Activated T-cell treated with anti-CD3 and anti-CD28 coated beads, Interleukin-2, amount 50 U/mL, for 24 hours (primary cell): Measurements from ENCODE around the gene AGAP1.
A peak's percentile ranks its signal among the peaks of the same experiment; 100 is the strongest.

ENCODE experiments used
- DNase-seq: peaks from one replicate; pipeline ENCODE4 v3.0.0-alpha.2; 2020
- H3K27ac Mint-ChIP-seq: 2 replicates; pipeline ENCODE4 v1.8.0; 2020; ENCODE audit warnings: mild to moderate bottlenecking, mixed read lengths
- H3K27me3 Mint-ChIP-seq: 2 replicates; pipeline ENCODE4 v1.8.0; 2020; ENCODE audit warnings: mixed read lengths
- H3K36me3 Mint-ChIP-seq: 2 replicates; pipeline ENCODE4 v1.8.0; 2020; ENCODE audit warnings: low read depth, mixed read lengths
- H3K4me1 Mint-ChIP-seq: 2 replicates; pipeline ENCODE4 v1.8.0; 2020; ENCODE audit warnings: low read depth, mixed read lengths
- H3K4me3 Mint-ChIP-seq: 2 replicates; pipeline ENCODE4 v1.8.0; 2020; ENCODE audit warnings: mild to moderate bottlenecking, moderate library complexity, mixed read lengths
- H3K9me3 Mint-ChIP-seq: 2 replicates; pipeline ENCODE4 v1.8.0; 2020; ENCODE audit warnings: mixed read lengths

The AGAP1 gene

GRCh38 chr2:236161082-236161462 is 667.2 kb downstream of the AGAP1 start:
- H3K27ac Mint-ChIP-seq = no peak overlapping the region
- H3K4me3 Mint-ChIP-seq = no peak overlapping the region
- no peaks in the 10 kb centered on the region for H3K9me3 Mint-ChIP-seq
- H3K4me1 Mint-ChIP-seq = peaks cover 5% of the 10 kb centered on the region
- peaks cover 80% of the 10 kb centered on the region for H3K27me3 Mint-ChIP-seq
- DNase-seq = no peak
- no peaks in the 10 kb centered on the region for H3K36me3 Mint-ChIP-seq

DNA sequence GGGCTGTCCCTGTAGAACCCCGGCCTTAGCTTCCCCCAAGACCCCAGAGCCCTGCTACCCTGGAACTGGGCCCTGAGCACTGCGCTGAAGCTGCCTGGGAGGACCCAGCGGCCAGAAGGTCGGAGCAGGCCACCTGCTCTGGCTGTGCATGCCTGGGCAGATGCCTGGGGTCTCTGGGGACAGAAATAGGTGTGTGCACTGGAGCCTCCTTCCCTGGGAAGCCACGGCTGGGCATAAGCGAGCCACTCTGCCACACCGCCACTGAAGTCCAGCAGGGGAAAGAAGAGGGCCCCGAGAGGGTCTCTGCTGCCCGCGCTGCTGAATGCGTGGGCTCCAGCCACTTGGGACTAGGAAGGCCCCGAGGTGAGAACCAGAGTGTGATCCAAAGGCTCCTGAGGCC is 667.7 kb downstream of the AGAP1 start:
- DNase-seq = no peak
- Mint-ChIP-seq H3K36me3 (no peaks in the 10 kb centered on the region), H3K9me3 (no peaks in the 10 kb centered on the region), H3K27me3 (peaks cover 81% of the 10 kb centered on the region), H3K4me1 (peaks cover 10% of the 10 kb centered on the region), H3K27ac (no peak overlapping the region), H3K4me3 (no peak overlapping the region)

DNA sequence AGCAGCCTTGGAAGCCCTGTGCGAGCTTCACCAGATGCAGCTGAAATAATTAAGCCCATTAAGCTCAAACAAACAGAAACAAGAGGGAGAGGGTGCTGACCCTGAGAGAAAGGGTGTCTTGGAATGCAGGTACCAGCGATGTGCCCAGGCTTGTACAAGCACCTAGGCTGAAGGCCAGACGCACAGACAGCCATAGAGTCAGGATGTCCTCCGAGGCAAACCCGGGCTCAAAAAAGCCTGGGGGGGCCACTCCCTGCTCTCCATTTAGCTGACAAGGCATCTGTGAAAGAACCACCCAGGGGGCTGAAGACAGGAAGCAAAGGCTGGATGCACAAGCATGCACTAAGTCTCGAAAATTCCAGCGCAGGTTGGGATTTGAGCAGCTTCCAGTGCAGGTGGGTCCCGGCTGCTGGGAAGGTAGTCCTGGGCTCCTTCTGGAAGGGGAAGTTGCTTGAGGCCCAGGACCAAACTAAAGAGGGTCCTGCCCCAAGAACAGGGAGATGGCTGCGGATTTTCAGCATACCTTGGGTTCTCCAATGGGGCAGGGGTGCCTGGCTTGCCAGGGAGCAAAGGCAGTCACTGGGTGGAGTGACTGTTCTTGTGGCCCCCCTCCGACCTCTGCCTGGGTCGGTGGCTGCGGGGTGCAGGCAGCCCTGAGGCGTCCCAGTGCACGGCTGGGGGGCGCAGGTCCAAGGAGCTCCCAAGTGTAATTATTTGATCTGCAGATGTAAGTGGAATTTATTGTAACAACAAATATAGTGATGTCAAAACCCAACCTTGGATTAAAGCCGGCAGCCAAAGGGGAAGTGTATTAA is 668.4 kb downstream of the AGAP1 start:
- H3K4me3 Mint-ChIP-seq = no peak overlapping the region
- no peak overlapping the region for H3K27ac Mint-ChIP-seq
- H3K27me3 Mint-ChIP-seq = peaks cover 79% of the 10 kb centered on the region

GRCh38 chr2:236162882-236163470 is 669.1 kb downstream of the AGAP1 start:
- peaks cover 14% of the 10 kb centered on the region for H3K4me1 Mint-ChIP-seq
- no peak overlapping the region for H3K4me3 Mint-ChIP-seq
- no peak for DNase-seq
- H3K9me3 Mint-ChIP-seq = no peaks in the 10 kb centered on the region
- peaks cover 71% of the 10 kb centered on the region for H3K27me3 Mint-ChIP-seq
- no peaks in the 10 kb centered on the region for H3K36me3 Mint-ChIP-seq
- no peak overlapping the region for H3K27ac Mint-ChIP-seq

More for the DNA sequence above, 668.4 kb downstream of the AGAP1 start:
- no peak for DNase-seq
- Mint-ChIP-seq H3K4me1 (peaks cover 14% of the 10 kb centered on the region), H3K36me3 (no peaks in the 10 kb centered on the region), H3K9me3 (no peaks in the 10 kb centered on the region)

DNA sequence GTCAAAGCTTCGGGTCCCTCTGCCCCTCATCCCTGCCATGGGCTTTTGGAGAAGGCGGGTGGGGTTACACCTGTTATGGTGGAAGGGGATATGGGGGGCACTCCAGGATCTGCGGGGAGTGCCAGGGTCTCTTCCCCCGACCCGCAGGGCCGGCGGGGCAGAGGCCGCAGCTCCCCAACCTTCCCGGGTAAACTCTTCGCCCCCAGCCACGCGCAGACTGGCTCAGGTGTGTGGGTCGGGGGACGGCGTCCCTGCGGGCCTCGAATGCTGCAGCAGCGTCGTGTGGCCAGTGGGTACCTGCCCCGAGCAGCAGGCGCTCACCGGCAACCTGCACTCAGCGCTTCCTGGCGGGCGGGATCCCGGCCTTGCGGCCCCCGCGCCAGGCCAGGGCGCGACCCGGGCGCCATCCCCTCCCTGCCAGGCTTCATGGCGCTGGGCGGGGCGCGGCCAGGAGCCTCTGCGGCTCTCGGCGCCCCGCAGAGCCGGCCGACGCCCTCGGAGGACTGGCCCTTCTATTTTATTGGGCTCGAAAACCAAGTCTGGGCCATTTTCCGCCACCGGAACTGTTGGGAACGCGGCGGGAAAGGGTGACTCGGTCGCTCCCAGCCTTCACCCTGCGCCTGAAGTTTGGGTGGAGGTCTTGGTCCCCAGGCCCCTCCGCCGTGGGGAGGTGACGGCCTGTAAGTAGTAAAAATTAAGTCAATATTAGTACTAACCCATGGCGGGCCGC is 669.8 kb downstream of the AGAP1 start:
- Mint-ChIP-seq H3K4me3 (no peak overlapping the region), H3K9me3 (no peaks in the 10 kb centered on the region), H3K36me3 (no peaks in the 10 kb centered on the region), H3K27me3 (peaks cover 65% of the 10 kb centered on the region), H3K4me1 (peaks cover 14% of the 10 kb centered on the region), H3K27ac (no peak overlapping the region)
- no peak for DNase-seq

DNA sequence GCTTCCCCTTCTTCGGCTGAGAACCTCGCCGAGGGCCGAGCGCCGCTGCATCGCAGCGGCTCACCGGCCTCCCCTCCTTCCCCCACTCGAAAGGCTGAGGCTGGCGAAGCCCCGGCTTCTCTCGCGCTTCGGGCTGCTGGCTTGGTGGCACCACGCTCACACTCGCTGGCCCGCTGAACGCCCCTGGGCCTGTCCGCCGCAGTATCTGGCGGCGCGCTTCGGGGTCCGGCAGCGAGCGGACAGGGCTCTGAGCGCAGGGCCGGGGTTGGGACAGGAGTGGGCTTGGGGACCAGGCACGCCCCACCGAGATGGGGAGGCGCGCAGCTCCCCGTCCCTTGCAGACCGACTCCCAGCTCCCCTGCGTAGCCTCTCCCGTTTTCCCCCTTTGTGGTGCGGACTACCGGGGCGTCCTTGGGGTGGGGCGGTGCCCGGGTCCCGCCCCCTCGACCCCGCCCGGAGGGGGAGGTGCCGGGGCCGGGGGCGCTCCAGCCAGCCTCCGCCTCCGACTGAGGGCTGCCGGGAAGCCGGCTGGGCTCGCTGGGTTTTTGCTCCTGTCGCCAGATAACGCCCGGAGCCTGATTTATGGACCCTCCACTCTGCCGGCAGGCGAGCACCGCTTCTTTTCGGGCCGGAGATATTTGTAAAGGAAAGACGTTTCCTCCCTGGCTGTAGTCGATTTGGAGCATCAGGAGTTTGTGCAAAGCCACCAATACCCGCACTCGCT is 670.5 kb downstream of the AGAP1 start:
- H3K4me3 Mint-ChIP-seq = no peak overlapping the region
- peak overlapping the region; percentile 80 for H3K27ac Mint-ChIP-seq
- H3K36me3 Mint-ChIP-seq = no peaks in the 10 kb centered on the region
- no peaks in the 10 kb centered on the region for H3K9me3 Mint-ChIP-seq
- peaks cover 64% of the 10 kb centered on the region for H3K27me3 Mint-ChIP-seq
- no peak for DNase-seq
- H3K4me1 Mint-ChIP-seq = peaks cover 18% of the 10 kb centered on the region

DNA sequence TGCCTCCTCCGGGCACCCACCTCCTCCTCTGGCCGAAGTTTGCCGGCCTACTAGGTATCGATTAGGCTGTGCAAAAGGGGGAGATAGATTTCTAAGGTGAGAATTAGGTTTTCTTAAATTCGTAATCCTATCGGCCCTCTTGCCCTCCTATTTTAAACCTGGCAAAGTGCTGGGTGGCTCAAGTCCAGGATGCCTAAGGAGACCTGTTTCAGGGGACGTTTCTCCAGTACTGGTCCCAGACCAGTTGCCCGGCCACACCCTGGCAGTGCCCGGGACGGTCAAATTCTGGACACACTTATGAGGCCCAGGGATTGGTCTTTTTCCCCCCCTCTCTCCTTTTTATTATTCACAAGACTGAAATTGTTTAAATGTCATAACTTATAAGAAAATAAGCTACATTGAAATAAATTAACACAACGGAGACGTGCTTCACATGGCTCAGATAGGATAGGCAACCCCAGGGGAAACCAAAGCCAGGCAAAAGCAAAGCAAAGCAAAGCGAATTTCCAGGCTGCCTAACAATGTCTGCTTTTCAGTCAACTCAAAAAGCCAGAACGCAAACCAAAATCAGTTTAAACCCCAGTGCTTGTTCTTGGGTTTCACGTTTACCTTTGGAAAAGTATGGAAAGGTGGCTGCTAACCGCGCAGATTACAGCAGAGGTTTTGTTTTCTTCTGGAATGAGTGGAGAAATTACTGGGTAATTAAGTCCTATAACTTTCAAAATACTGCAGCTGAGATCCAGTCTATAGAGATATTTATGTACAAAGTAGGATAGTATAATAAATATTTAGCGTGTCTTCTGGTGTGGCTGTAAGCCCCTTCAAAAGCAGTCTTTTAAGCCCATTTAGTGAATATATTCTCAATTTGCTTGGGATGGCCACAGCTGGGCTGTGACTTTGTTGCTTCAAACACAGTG is 671.3 kb downstream of the AGAP1 start:
- Mint-ChIP-seq H3K4me1 (peaks cover 21% of the 10 kb centered on the region), H3K4me3 (no peak overlapping the region), H3K9me3 (no peaks in the 10 kb centered on the region), H3K27ac (peak overlapping the region; percentile 80), H3K36me3 (no peaks in the 10 kb centered on the region), H3K27me3 (peaks cover 67% of the 10 kb centered on the region)
- no peak for DNase-seq

DNA sequence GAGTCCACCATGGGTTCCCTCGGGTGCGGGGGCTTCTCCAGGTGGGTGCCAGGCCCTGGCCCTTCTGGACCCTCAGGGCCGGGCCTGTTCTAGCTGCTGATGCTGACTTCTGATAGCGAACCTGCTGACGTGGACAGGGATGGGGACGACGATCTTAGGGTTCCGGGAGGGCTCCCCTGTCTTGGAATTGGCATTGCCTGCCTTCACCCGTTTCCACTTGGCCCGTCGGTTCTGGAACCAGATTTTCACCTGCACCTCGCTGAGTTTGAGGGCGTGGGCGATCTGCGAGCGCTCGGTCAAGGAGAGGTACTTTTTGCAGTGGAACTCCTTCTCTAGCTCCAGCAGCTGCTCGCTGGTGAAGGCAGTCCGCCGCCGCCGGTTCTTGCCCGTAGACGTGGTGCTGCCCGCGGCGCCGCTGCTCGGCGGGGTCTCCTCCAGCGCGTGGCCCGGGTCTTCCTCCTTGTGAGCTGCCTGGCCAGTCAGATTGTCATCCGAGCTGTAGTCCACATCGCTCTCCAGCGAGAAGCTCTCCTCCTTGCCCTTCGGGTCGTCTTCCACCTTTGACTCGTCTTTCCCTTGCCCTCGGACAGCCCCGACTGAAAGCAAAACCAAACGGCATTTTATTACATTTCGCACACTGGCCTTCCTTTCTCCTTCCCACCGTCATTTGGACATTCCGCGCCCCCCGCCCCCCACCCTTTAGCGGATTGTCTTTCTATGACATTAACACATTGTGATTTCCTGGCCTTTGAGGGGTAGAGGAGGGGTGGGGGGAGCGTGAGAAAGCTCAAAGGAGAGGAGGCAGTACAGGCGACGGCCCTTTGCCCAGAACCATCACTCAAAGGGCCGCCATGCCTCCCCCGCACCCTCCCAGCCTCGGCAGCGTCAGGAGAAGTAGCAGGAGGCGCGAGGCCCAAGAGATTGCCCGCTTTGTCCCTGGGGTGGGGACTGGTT is 672.3 kb downstream of the AGAP1 start:
- Mint-ChIP-seq H3K27ac (peak overlapping the region; percentile 75), H3K27me3 (peaks cover 67% of the 10 kb centered on the region), H3K4me3 (peak overlapping the region; percentile 18), H3K4me1 (peaks cover 21% of the 10 kb centered on the region), H3K36me3 (no peaks in the 10 kb centered on the region), H3K9me3 (no peaks in the 10 kb centered on the region)
- DNase-seq = no peak

DNA sequence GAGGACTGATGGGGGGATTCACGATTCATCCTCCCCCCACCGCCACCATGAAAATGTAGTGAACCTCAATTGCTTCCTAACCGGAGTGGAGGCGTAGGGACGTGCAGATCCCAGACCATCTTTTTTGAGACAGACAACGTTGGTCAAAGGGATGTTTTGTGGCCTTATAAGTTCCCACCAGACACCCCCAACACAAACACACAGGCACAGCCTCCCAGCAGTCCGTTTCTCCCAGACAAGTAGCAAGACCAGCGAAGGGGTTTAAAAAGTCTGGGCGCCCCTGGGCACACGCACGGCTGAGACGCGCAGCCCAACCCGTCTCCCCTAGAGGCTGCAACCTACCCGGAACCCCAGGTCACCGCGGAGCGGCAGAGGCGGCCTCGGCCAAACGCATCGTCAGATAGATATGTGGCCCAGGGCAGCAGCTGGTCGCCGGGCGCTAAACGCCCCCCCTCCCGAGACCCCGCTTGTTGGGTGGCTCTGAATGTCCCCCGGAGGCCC is 673.0 kb downstream of the AGAP1 start:
- H3K27me3 Mint-ChIP-seq = peaks cover 67% of the 10 kb centered on the region
- peaks cover 21% of the 10 kb centered on the region for H3K4me1 Mint-ChIP-seq
- no peaks in the 10 kb centered on the region for H3K36me3 Mint-ChIP-seq
- H3K4me3 Mint-ChIP-seq = peak overlapping the region; percentile 18
- H3K27ac Mint-ChIP-seq = peak overlapping the region; percentile 75
- no peak for DNase-seq
- no peaks in the 10 kb centered on the region for H3K9me3 Mint-ChIP-seq

DNA sequence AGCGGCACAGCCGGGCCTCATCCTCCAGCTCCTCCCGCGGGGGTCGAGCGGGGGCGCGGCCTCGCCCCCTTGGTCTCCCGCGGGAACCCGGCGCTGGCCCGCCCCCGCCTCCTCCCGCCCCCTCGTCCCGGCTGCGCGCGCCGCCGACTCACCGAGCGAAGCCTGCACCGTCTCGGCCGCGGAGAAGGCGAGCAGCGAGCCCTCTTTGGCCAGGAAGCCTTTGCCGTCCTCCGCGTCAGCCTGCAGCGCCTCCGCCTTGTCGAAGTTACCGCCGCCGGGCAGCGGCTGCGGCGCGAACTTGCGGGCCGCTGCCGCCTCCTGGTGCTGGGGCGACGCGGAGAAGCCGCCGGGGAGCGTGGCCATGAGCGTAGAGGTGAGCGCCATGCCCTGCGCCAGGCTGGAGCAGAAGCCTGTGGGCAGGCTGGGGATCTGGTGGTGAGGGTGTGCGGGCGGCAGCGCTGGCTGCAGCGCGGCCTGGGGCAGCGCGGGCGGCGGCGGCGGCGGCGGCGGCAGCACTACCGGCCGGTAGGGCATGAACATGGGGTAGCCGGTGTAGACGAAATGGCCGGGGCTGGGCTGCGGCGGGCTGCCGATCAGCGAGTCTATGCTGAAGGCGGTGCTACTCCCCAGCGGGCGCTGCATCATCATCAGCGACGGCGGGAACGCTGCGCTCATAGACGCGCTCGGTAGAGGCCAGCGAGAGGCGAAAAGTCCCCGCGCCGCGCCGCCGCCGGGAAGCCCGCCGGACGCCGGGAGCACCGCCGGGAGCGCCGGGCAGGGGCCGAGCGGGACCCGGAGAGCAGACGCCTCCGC is 673.7 kb downstream of the AGAP1 start:
- H3K36me3 Mint-ChIP-seq = no peaks in the 10 kb centered on the region
- no peaks in the 10 kb centered on the region for H3K9me3 Mint-ChIP-seq
- H3K4me3 Mint-ChIP-seq = no peak overlapping the region
- no peak for DNase-seq
- H3K4me1 Mint-ChIP-seq = peaks cover 21% of the 10 kb centered on the region
- no peak overlapping the region for H3K27ac Mint-ChIP-seq
- peaks cover 67% of the 10 kb centered on the region for H3K27me3 Mint-ChIP-seq

DNA sequence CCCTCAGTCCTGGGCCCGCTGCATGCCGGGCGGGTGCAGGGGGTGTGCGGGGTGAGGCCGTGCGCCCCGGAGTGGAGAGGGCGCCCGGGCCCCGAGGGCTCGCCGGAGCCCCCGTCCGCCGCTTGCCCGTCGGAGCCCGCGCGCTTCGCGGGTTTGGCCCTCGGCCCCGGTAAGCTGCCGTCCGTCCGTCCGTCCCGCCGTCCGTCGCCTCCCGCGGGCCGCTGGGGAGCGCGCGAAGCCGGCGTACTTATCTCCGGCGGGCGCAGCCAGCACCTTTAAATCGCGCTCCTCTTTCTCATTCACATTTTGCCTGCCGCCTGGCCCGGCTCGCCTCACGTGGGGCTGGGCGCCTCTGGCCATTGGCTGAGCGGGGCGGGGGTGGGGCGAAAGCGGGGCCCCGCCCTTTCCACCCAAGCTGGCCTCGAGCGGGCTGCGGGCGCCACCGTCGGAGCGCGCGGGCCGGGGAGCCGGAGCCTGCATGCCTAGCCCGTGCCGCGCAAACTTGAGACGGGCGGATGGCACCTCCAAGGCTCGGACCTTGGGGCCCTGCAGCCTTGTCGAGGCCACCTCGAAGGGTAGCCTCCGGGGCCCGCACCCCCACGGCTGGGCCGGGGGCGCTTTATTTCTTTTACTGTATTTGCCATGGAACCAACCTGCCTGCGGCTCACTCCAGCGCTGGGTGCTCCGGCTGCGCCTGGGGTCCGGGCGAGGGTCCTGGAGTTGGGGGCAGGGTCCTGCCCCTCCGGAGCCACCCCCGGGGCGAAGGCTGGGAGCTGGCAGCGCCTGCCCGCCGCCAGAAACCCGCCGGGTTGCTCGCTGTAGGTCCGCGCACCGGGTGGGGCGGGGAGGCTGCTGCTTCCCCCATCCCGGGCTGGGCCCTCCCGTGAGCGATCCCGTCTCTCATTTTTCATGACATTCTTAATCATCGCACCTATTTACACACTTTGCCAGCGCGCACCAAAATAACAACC is 674.6 kb downstream of the AGAP1 start, which contains the start of gene GBX2:
GBX2 (minus strand) TSS at position 277 of the 971 bp plus-strand sequence. CDS start 415 bp downstream, outside the sequence.
- Mint-ChIP-seq H3K27me3 (peaks cover 68% of the 10 kb centered on the region), H3K4me3 (no peak within 1 kb of the TSS), H3K27ac (peak within 1 kb of the TSS; percentile 58), H3K4me1 (peaks cover 18% of the 10 kb centered on the region), H3K36me3 (no peaks in the 10 kb centered on the region), H3K9me3 (no peaks in the 10 kb centered on the region)
- DNase-seq = no peak
